Endodermal cell (in vitro differentiated cells): ENCODE results near the gene RNASE1. TPM values are rescaled to one million over a fixed set of nuclear protein-coding genes. Genes with fewer than 3 reads are reported as not detected.
A peak's percentile ranks its signal among the peaks of the same experiment; 100 is the strongest.

Experiments
- DNase-seq: peaks from one replicate; pipeline ENCODE4 v3.0.0-alpha.2; 2017
- H3K27ac ChIP-seq: 2 replicates; pipeline ENCODE4 v1.5.1; 2013; ENCODE audit warnings: mild to moderate bottlenecking, low read depth, low read length, moderate library complexity
- H3K27me3 ChIP-seq: 2 replicates; pipeline ENCODE4 v1.6.1; 2013; ENCODE audit warnings: mild to moderate bottlenecking, low read length, moderate library complexity; ENCODE audit not compliant: insufficient read depth, control insufficient read depth, poor library complexity, severe bottlenecking
- H3K36me3 ChIP-seq: 2 replicates; pipeline ENCODE4 v1.7.0; 2013; ENCODE audit warnings: mild to moderate bottlenecking, low read length, moderate library complexity; ENCODE audit not compliant: control insufficient read depth, insufficient read depth
- H3K4me1 ChIP-seq: one replicate; pipeline ENCODE4 v1.7.0; 2013; ENCODE audit warnings: low read length; ENCODE audit not compliant: control insufficient read depth, insufficient read depth
- H3K4me3 ChIP-seq: 2 replicates; pipeline ENCODE4 v1.5.1; 2013; ENCODE audit warnings: mild to moderate bottlenecking, low read length, moderate library complexity
- H3K9ac ChIP-seq: 2 replicates; pipeline ENCODE4 v1.6.1; 2013; ENCODE audit warnings: mild to moderate bottlenecking, low read length, moderate library complexity; ENCODE audit not compliant: poor library complexity, severe bottlenecking; ENCODE audit errors: extremely low read depth
- H3K9me3 ChIP-seq: 2 replicates; pipeline ENCODE4 v1.6.1; 2013; ENCODE audit warnings: mild to moderate bottlenecking, low read length, moderate library complexity; ENCODE audit not compliant: control insufficient read depth
- H3K27ac Mint-ChIP-seq: 2 replicates; pipeline ENCODE4 v1.8.0; 2020; ENCODE audit warnings: mixed read lengths
- H3K27me3 Mint-ChIP-seq: 2 replicates; pipeline ENCODE4 v1.8.0; 2021; ENCODE audit warnings: mild to moderate bottlenecking, mixed read lengths; ENCODE audit not compliant: insufficient read depth
- H3K36me3 Mint-ChIP-seq: 2 replicates; pipeline ENCODE4 v1.8.0; 2020; ENCODE audit warnings: low read depth, mixed read lengths
- H3K4me1 Mint-ChIP-seq: 2 replicates; pipeline ENCODE4 v1.8.0; 2020; ENCODE audit warnings: mixed read lengths
- H3K4me3 Mint-ChIP-seq: 2 replicates; pipeline ENCODE4 v1.8.0; 2020; ENCODE audit warnings: mild to moderate bottlenecking, moderate library complexity, mixed read lengths
- H3K9me3 Mint-ChIP-seq: 2 replicates; pipeline ENCODE4 v1.8.0; 2020; ENCODE audit warnings: mild to moderate bottlenecking, mixed read lengths
- CTCF ChIP-seq: fragments of 200-600 bp; sonication (generic); conservative IDR thresholded peaks from 2 replicates; pipeline ENCODE4 v1.5.0; 2021; ENCODE audit warnings: antibody characterized with exemption, mild to moderate bottlenecking
- WGBS, 2 experiments: methylation state at CpG; one replicate each; pipeline versions ENCODE4 v1.1.5 to v1.1.7; 2013; ENCODE audit warnings: missing lambda C conversion rate in 2 of 2, mixed read lengths in 1 of 2; ENCODE audit not compliant: insufficient coverage in 1 of 2, insufficient read length in 1 of 2; 5-methylcytosine and 5-hydroxymethylcytosine counted together
- total RNA-seq, 2 donors: library from RNA; stranded (reverse); fragmentation: NEBNext Ultra II Directional in 1 of 2; extraction: Animal tissue kit (Norgen Biotek cat#: 25700) in 1 of 2; gene quantifications; 2 replicates in 1 of 2; 3 replicates in 1 of 2; pipeline ENCODE4 v1.2.1, GENCODE V29; 2021

RNASE1 gene
- total RNA-seq, 2 donors from 2014 or later, result 9.9 to 10.7 TPM

GRCh38 chr14:20805485-20805884, 2.8 kb upstream of the RNASE1 start:
- Histone ChIP-seq H3K9ac (no peak overlapping the region), H3K27ac (no peak overlapping the region), H3K4me3 (no peak overlapping the region), H3K4me1 (peaks cover 17% of the 10 kb centered on the region), H3K36me3 (no peaks in the 10 kb centered on the region), H3K9me3 (no peaks in the 10 kb centered on the region), H3K27me3 (no peaks in the 10 kb centered on the region)
- Mint-ChIP-seq H3K4me3 (no peak overlapping the region), H3K36me3 (no peaks in the 10 kb centered on the region), H3K4me1 (peaks cover 50% of the 10 kb centered on the region), H3K27ac (no peak overlapping the region), H3K27me3 (no peaks in the 10 kb centered on the region), H3K9me3 (no peaks in the 10 kb centered on the region)
- no peak for DNase-seq
- 95 to 96% methylated on average over 3 to 6 of the region's 6 CpGs for WGBS, 2 experiments
- no peak for TF ChIP-seq CTCF

- H3K4me3 ChIP-seq, result no peak overlapping the region
- no peaks in the 10 kb centered on the region for H3K36me3 ChIP-seq
- Mint-ChIP-seq H3K4me3 (no peak overlapping the region), H3K36me3 (no peaks in the 10 kb centered on the region), H3K9me3 (no peaks in the 10 kb centered on the region), H3K4me1 (peaks cover 56% of the 10 kb centered on the region), H3K27ac (no peak overlapping the region), H3K27me3 (no peaks in the 10 kb centered on the region)
- no peak overlapping the region for H3K27ac ChIP-seq
- no peak overlapping the region for H3K9ac ChIP-seq
- peak; percentile 13 for TF ChIP-seq CTCF
- 87 to 90% methylated on average over 3 to 5 of the region's 7 CpGs for WGBS, 2 experiments
- H3K27me3 ChIP-seq, result no peaks in the 10 kb centered on the region
- peaks cover 21% of the 10 kb centered on the region for H3K4me1 ChIP-seq
- H3K9me3 ChIP-seq, result no peaks in the 10 kb centered on the region
- DNase-seq, result no peak
These were observed 579 bp upstream of the RNASE1 start for GRCh38 chr14:20803223-20803622.

GRCh38 chr14:20801726-20802125, 918 bp downstream of the RNASE1 start:
- H3K4me1 ChIP-seq, result peaks cover 10% of the 10 kb centered on the region
- H3K9ac ChIP-seq, result no peak overlapping the region
- Mint-ChIP-seq H3K27ac (no peak overlapping the region), H3K36me3 (no peaks in the 10 kb centered on the region), H3K4me3 (no peak overlapping the region), H3K9me3 (no peaks in the 10 kb centered on the region), H3K4me1 (peaks cover 42% of the 10 kb centered on the region), H3K27me3 (no peaks in the 10 kb centered on the region)
- peak overlapping the region; percentile 72 for H3K4me3 ChIP-seq
- no peaks in the 10 kb centered on the region for H3K36me3 ChIP-seq
- H3K9me3 ChIP-seq, result no peaks in the 10 kb centered on the region
- H3K27me3 ChIP-seq, result no peaks in the 10 kb centered on the region
- DNase-seq, result no peak
- WGBS, 2 experiments, result 88% methylated on average over 6 to 9 of the region's 9 CpGs
- no peak overlapping the region for H3K27ac ChIP-seq
- no peak for TF ChIP-seq CTCF
